Activated T-helper 1 cell treated with anti-CD3 and anti-CD28 coated beads, Interleukin-12 subunit alpha, Interleukin-12 subunit beta, Interleukin-2, Interleukin-4 antibody, amounts not matched to agents 30 ng/mL and 10 ng/mL and 1 ng/mL, durations not matched to agents 14 hours and 24 hours and 36 hours (primary cell): ENCODE results near the gene FTSJ1. TPM values are rescaled to one million over a fixed set of nuclear protein-coding genes. Genes with fewer than 3 reads are reported as not detected.

Source experiments
- DNase-seq: peaks from one replicate; pipeline ENCODE4 v3.0.0; 2021; ENCODE audit warnings: low spot score
- H3K27ac Mint-ChIP-seq: one replicate; pipeline ENCODE4 v1.8.0; 2021; ENCODE audit warnings: mild to moderate bottlenecking, mixed read lengths
- H3K27me3 Mint-ChIP-seq: one replicate; pipeline ENCODE4 v1.8.0; 2022; ENCODE audit warnings: mild to moderate bottlenecking, moderate library complexity, mixed read lengths; ENCODE audit not compliant: insufficient read depth
- H3K36me3 Mint-ChIP-seq: one replicate; pipeline ENCODE4 v1.8.0; 2021; ENCODE audit warnings: low read depth, mixed read lengths
- H3K4me1 Mint-ChIP-seq: one replicate; pipeline ENCODE4 v1.8.0; 2021; ENCODE audit warnings: low read depth, mixed read lengths
- H3K4me3 Mint-ChIP-seq: one replicate; pipeline ENCODE4 v1.8.0; 2021; ENCODE audit warnings: mild to moderate bottlenecking, moderate library complexity, mixed read lengths
- H3K9me3 Mint-ChIP-seq: one replicate; pipeline ENCODE4 v1.8.0; 2021; ENCODE audit warnings: mixed read lengths
- intact Hi-C: fragments of 100-400 bp; cut with micrococcal nuclease; formaldehyde crosslinking; loops from one replicate; pipeline ENCODE4 v1.15.1; 2024
- total RNA-seq: library from RNA; stranded (reverse); gene quantifications from 2 replicates; pipeline ENCODE4 v1.2.3, GENCODE V29; 2022

FTSJ1 gene
- total RNA-seq, 1 donor from 2014 or later, result 96.2 TPM

- no peak overlapping the region for H3K4me3 Mint-ChIP-seq
- no peaks in the 10 kb centered on the region for H3K36me3 Mint-ChIP-seq
- H3K27ac Mint-ChIP-seq, result no peak overlapping the region
- no peaks in the 10 kb centered on the region for H3K4me1 Mint-ChIP-seq
- no peaks in the 10 kb centered on the region for H3K9me3 Mint-ChIP-seq
- intact Hi-C loops, result no loop called here
- DNase-seq, result no peak
- H3K27me3 Mint-ChIP-seq, result no peaks in the 10 kb centered on the region
Measured at GRCh38 chrX:48490661-48491060, 14.7 kb downstream of the FTSJ1 start.

GRCh38 chrX:48491809-48492208 is 15.8 kb downstream of the FTSJ1 start:
- Mint-ChIP-seq H3K27ac (no peak overlapping the region), H3K9me3 (no peaks in the 10 kb centered on the region), H3K27me3 (no peaks in the 10 kb centered on the region), H3K4me1 (no peaks in the 10 kb centered on the region), H3K4me3 (no peak overlapping the region), H3K36me3 (no peaks in the 10 kb centered on the region)
- intact Hi-C loops, result no loop called here
- DNase-seq, result no peak

- intact Hi-C loops, result no loop called here
- Mint-ChIP-seq H3K27me3 (no peaks in the 10 kb centered on the region), H3K9me3 (no peaks in the 10 kb centered on the region), H3K36me3 (no peaks in the 10 kb centered on the region), H3K27ac (no peak overlapping the region), H3K4me1 (no peaks in the 10 kb centered on the region), H3K4me3 (no peak overlapping the region)
- DNase-seq, result no peak
Measured at GRCh38 chrX:48492293-48492910, 16.4 kb downstream of the FTSJ1 start.

GRCh38 chrX:48493890-48494364 is 17.9 kb downstream of the FTSJ1 start:
- Mint-ChIP-seq H3K4me1 (peaks cover 6% of the 10 kb centered on the region), H3K27me3 (no peaks in the 10 kb centered on the region), H3K27ac (no peak overlapping the region), H3K36me3 (no peaks in the 10 kb centered on the region), H3K4me3 (no peak overlapping the region), H3K9me3 (no peaks in the 10 kb centered on the region)
- intact Hi-C loops, result no loop called here
- DNase-seq, result no peak

GRCh38 chrX:48496660-48497059 is 20.7 kb downstream of the FTSJ1 start:
- no peaks in the 10 kb centered on the region for H3K27me3 Mint-ChIP-seq
- no peak overlapping the region for H3K4me3 Mint-ChIP-seq
- no peak for DNase-seq
- peaks cover 6% of the 10 kb centered on the region for H3K4me1 Mint-ChIP-seq
- no peaks in the 10 kb centered on the region for H3K9me3 Mint-ChIP-seq
- H3K36me3 Mint-ChIP-seq, result no peaks in the 10 kb centered on the region
- intact Hi-C loops, result no loop called here
- H3K27ac Mint-ChIP-seq, result no peak overlapping the region

GRCh38 chrX:48497871-48498270 is 21.9 kb downstream of the FTSJ1 start:
- H3K4me1 Mint-ChIP-seq, result peaks cover 6% of the 10 kb centered on the region
- DNase-seq, result no peak
- intact Hi-C loops, result no loop called here
- H3K9me3 Mint-ChIP-seq, result no peaks in the 10 kb centered on the region
- no peak overlapping the region for H3K4me3 Mint-ChIP-seq
- no peaks in the 10 kb centered on the region for H3K27me3 Mint-ChIP-seq
- no peaks in the 10 kb centered on the region for H3K36me3 Mint-ChIP-seq
- no peak overlapping the region for H3K27ac Mint-ChIP-seq

GRCh38 chrX:48498374-48498809 is 22.4 kb downstream of the FTSJ1 start:
- H3K27me3 Mint-ChIP-seq, result no peaks in the 10 kb centered on the region
- intact Hi-C loops, result no loop called here
- no peaks in the 10 kb centered on the region for H3K36me3 Mint-ChIP-seq
- H3K4me3 Mint-ChIP-seq, result no peak overlapping the region
- no peak for DNase-seq
- H3K27ac Mint-ChIP-seq, result no peak overlapping the region
- H3K4me1 Mint-ChIP-seq, result peaks cover 6% of the 10 kb centered on the region
- no peaks in the 10 kb centered on the region for H3K9me3 Mint-ChIP-seq

- Mint-ChIP-seq H3K27ac (no peak overlapping the region), H3K4me1 (peaks cover under 1% of the 10 kb centered on the region), H3K9me3 (no peaks in the 10 kb centered on the region), H3K27me3 (no peaks in the 10 kb centered on the region), H3K4me3 (no peak overlapping the region), H3K36me3 (no peaks in the 10 kb centered on the region)
- intact Hi-C loops, result no loop called here
- no peak for DNase-seq
Measured at GRCh38 chrX:48504261-48504660, 28.3 kb downstream of the FTSJ1 start.

GRCh38 chrX:48505481-48505880 is 29.5 kb downstream of the FTSJ1 start:
- H3K4me3 Mint-ChIP-seq, result no peak overlapping the region
- no peak overlapping the region for H3K27ac Mint-ChIP-seq
- DNase-seq, result no peak
- peaks cover 11% of the 10 kb centered on the region for H3K4me1 Mint-ChIP-seq
- H3K27me3 Mint-ChIP-seq, result no peaks in the 10 kb centered on the region
- no peaks in the 10 kb centered on the region for H3K36me3 Mint-ChIP-seq
- intact Hi-C loops, result loop anchor here (5.0 kb wide), 1 partner anchor 37 kb away; no protein-coding TSS in a partner anchor
- no peaks in the 10 kb centered on the region for H3K9me3 Mint-ChIP-seq

GRCh38 chrX:48507246-48507645 is 31.2 kb downstream of the FTSJ1 start:
- intact Hi-C loops, result loop anchor here (5.0 kb wide), 1 partner anchor 35 kb away; no protein-coding TSS in a partner anchor
- Mint-ChIP-seq H3K36me3 (peaks cover 2% of the 10 kb centered on the region), H3K27me3 (no peaks in the 10 kb centered on the region), H3K9me3 (no peaks in the 10 kb centered on the region), H3K4me1 (peaks cover 21% of the 10 kb centered on the region), H3K4me3 (peak overlapping the region; percentile 61), H3K27ac (no peak overlapping the region)
- no peak for DNase-seq

GRCh38 chrX:48508400-48509244 is 32.6 kb downstream of the FTSJ1 start, which contains the start of gene PORCN:
PORCN (plus strand) TSS chrX:48508992; CDS start chrX:48509821, 829 bp downstream.
- intact Hi-C loops, result loop anchor here (1.0 to 5.0 kb wide), 6 partner anchors 13 to 89 kb away; partner anchors contain the start of genes EBP, FTSJ1, RBM3 and WDR13
- H3K4me3 Mint-ChIP-seq, result peak within 1 kb of the TSS; percentile 93
- peaks cover 2% of the 10 kb centered on the region for H3K36me3 Mint-ChIP-seq
- no peaks in the 10 kb centered on the region for H3K27me3 Mint-ChIP-seq
- H3K4me1 Mint-ChIP-seq, result peaks cover 21% of the 10 kb centered on the region
- peak; percentile 73 for DNase-seq
- H3K9me3 Mint-ChIP-seq, result no peaks in the 10 kb centered on the region
- peak within 1 kb of the TSS; percentile 90 for H3K27ac Mint-ChIP-seq

- peaks cover 21% of the 10 kb centered on the region for H3K4me1 Mint-ChIP-seq
- no peak for DNase-seq
- H3K27me3 Mint-ChIP-seq, result no peaks in the 10 kb centered on the region
- peak overlapping the region; percentile 90 for H3K27ac Mint-ChIP-seq
- intact Hi-C loops, result loop anchor here (2.0 to 5.0 kb wide), 2 partner anchors 33 to 40 kb away; no protein-coding TSS in a partner anchor
- H3K36me3 Mint-ChIP-seq, result peaks cover 2% of the 10 kb centered on the region
- peak overlapping the region; percentile 93 for H3K4me3 Mint-ChIP-seq
- H3K9me3 Mint-ChIP-seq, result no peaks in the 10 kb centered on the region
Measured at GRCh38 chrX:48509245-48509590, 33.2 kb downstream of the FTSJ1 start.

- intact Hi-C loops, result loop anchor here (2.0 to 5.0 kb wide), 2 partner anchors 33 to 41 kb away; no protein-coding TSS in a partner anchor
- no peak for DNase-seq
- H3K4me1 Mint-ChIP-seq, result peaks cover 21% of the 10 kb centered on the region
- peak overlapping the region; percentile 90 for H3K27ac Mint-ChIP-seq
- peaks cover 4% of the 10 kb centered on the region for H3K36me3 Mint-ChIP-seq
- H3K4me3 Mint-ChIP-seq, result peak overlapping the region; percentile 93
- no peaks in the 10 kb centered on the region for H3K9me3 Mint-ChIP-seq
- no peaks in the 10 kb centered on the region for H3K27me3 Mint-ChIP-seq
Measured at GRCh38 chrX:48509619-48510018, 33.6 kb downstream of the FTSJ1 start.
